Measurements from ENCODE around the gene UGT1A3. TPM values are rescaled to one million over a fixed set of nuclear protein-coding genes. Genes with fewer than 3 reads are reported as not detected.

The UGT1A3 gene
- total and polyA plus RNA-seq, 2 experiments from 2014 or later = not detected

GRCh38 chr2:233791151-233791882, 62.5 kb downstream of the UGT1A3 start:
- no peaks in the 10 kb centered on the region for H4K20me1 ChIP-seq (ENCODE audit: insufficient read depth)
- no peak overlapping the region for H2AFZ ChIP-seq
- H3K4me1 ChIP-seq (ENCODE audit: insufficient read depth) = no peaks in the 10 kb centered on the region
- no peak overlapping the region for H3K9ac ChIP-seq
- no peaks in the 10 kb centered on the region for H3K36me3 ChIP-seq (ENCODE audit: low read depth)
- no peak overlapping the region for H3K4me2 ChIP-seq (ENCODE audit: unreplicated experiment)
- no peaks in the 10 kb centered on the region for H3K9me2 ChIP-seq (ENCODE audit: insufficient read depth)
- no peaks in the 10 kb centered on the region for H3K9me3 ChIP-seq (ENCODE audit: low read depth)
- no peak for TF ChIP-seq EZH2phosphoT487 (IDR thresholded peaks at IDR 0.05; ENCODE audit: insufficient read depth, low read depth)
- TF ChIP-seq EZH2 (IDR thresholded peaks at IDR 0.05; ENCODE audit: insufficient read depth, poor library complexity, severe bottlenecking) = no peak
- DNase-seq = no peak
- H3K4me3 ChIP-seq = no peak overlapping the region
- H3K79me2 ChIP-seq (ENCODE audit: insufficient read depth) = no peaks in the 10 kb centered on the region
- peaks cover 25% of the 10 kb centered on the region; the same call in 1 of the 2 replicates for H3K27me3 ChIP-seq (replicated peaks; ENCODE audit: insufficient read depth)
- 47 to 49% methylated on average over 18 of the region's 18 CpGs for WGBS, 2 experiments (ENCODE audit: low coverage in 1 of 2, low lambda C conversion rate in 2 of 2, missing lambda C conversion rate in 2 of 2)
- in situ Hi-C loops (cut with MboI) = no loop called here
- no peak overlapping the region for H3K27ac ChIP-seq
- H3F3A ChIP-seq (ENCODE audit: insufficient read depth) = no peaks in the 10 kb centered on the region

DNA sequence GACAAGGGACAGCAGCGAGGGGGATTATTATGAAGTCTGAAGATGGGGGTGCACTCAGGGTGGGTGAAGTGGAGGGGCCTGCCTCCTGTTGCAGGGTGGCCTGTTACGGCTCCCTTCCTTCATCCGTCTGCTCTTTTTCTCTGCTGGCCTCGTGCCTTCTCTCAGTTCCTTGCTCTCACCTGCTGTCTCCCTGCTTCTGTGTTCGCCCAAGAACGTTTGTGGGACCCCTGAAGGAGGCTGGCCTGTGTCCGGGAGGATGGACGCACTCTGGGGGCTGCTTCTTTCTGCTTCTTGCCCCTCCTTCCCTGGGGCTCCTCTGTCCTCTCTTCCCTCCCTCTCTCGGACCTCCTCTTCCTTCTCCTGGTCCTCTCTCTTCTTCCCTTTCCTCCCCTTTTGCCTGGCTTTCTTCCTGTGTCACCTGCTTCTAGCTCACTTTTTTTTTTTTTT, 63.1 kb downstream of the UGT1A3 start:
- Histone ChIP-seq H3K9me2 (ENCODE audit: insufficient read depth) (no peaks in the 10 kb centered on the region), H3K9ac (no peak overlapping the region), H2AFZ (no peak overlapping the region), H3K4me1 (ENCODE audit: insufficient read depth) (no peaks in the 10 kb centered on the region), H3K4me2 (ENCODE audit: unreplicated experiment) (no peak overlapping the region), H3K79me2 (ENCODE audit: insufficient read depth) (no peaks in the 10 kb centered on the region), H3K27me3 (replicated peaks; ENCODE audit: insufficient read depth) (peaks cover 25% of the 10 kb centered on the region; the same call in 1 of the 2 replicates), H3K9me3 (ENCODE audit: low read depth) (no peaks in the 10 kb centered on the region), H4K20me1 (ENCODE audit: insufficient read depth) (no peaks in the 10 kb centered on the region), H3K27ac (no peak overlapping the region), H3K36me3 (ENCODE audit: low read depth) (no peaks in the 10 kb centered on the region), H3F3A (ENCODE audit: insufficient read depth) (no peaks in the 10 kb centered on the region), H3K4me3 (no peak overlapping the region)
- no peak for DNase-seq
- TF ChIP-seq EZH2phosphoT487 (IDR thresholded peaks at IDR 0.05; ENCODE audit: insufficient read depth, low read depth) (no peak), EZH2 (IDR thresholded peaks at IDR 0.05; ENCODE audit: insufficient read depth, poor library complexity, severe bottlenecking) (no peak)
- in situ Hi-C loops (cut with MboI) = no loop called here
- WGBS, 2 experiments (ENCODE audit: low coverage in 1 of 2, low lambda C conversion rate in 2 of 2, missing lambda C conversion rate in 2 of 2) = 51 to 59% methylated on average over 8 to 9 of the region's 9 CpGs

- in situ Hi-C loops (cut with MboI) = no loop called here
- Histone ChIP-seq H2AFZ (no peak overlapping the region), H3K9ac (no peak overlapping the region), H3K4me3 (no peak overlapping the region), H3K4me1 (ENCODE audit: insufficient read depth) (no peaks in the 10 kb centered on the region), H3K9me3 (ENCODE audit: low read depth) (no peaks in the 10 kb centered on the region), H4K20me1 (ENCODE audit: insufficient read depth) (no peaks in the 10 kb centered on the region), H3K79me2 (ENCODE audit: insufficient read depth) (no peaks in the 10 kb centered on the region), H3K27ac (no peak overlapping the region), H3K4me2 (ENCODE audit: unreplicated experiment) (no peak overlapping the region), H3K27me3 (replicated peaks; ENCODE audit: insufficient read depth) (peaks cover 25% of the 10 kb centered on the region; the same call in 1 of the 2 replicates), H3K9me2 (ENCODE audit: insufficient read depth) (no peaks in the 10 kb centered on the region), H3K36me3 (ENCODE audit: low read depth) (no peaks in the 10 kb centered on the region), H3F3A (ENCODE audit: insufficient read depth) (no peaks in the 10 kb centered on the region)
- WGBS, 2 experiments (ENCODE audit: low coverage in 1 of 2, low lambda C conversion rate in 2 of 2, missing lambda C conversion rate in 2 of 2) = 53 to 55% methylated on average over 7 of the region's 7 CpGs
- TF ChIP-seq EZH2phosphoT487 (IDR thresholded peaks at IDR 0.05; ENCODE audit: insufficient read depth, low read depth) = no peak
- TF ChIP-seq EZH2 (IDR thresholded peaks at IDR 0.05; ENCODE audit: insufficient read depth, poor library complexity, severe bottlenecking) = no peak
- no peak for DNase-seq
Measured at GRCh38 chr2:233792720-233793119, 63.9 kb downstream of the UGT1A3 start.

- in situ Hi-C loops (cut with MboI) = no loop called here
- H3K9ac ChIP-seq = no peak overlapping the region
- no peak for DNase-seq
- H3K9me2 ChIP-seq (ENCODE audit: insufficient read depth) = no peaks in the 10 kb centered on the region
- no peak for TF ChIP-seq EZH2 (IDR thresholded peaks at IDR 0.05; ENCODE audit: insufficient read depth, poor library complexity, severe bottlenecking)
- TF ChIP-seq EZH2phosphoT487 (IDR thresholded peaks at IDR 0.05; ENCODE audit: insufficient read depth, low read depth) = no peak
- no peaks in the 10 kb centered on the region for H3K79me2 ChIP-seq (ENCODE audit: insufficient read depth)
- H3K4me1 ChIP-seq (ENCODE audit: insufficient read depth) = no peaks in the 10 kb centered on the region
- WGBS, 2 experiments (ENCODE audit: low coverage in 1 of 2, low lambda C conversion rate in 2 of 2, missing lambda C conversion rate in 2 of 2) = 11 to 13% methylated on average over 18 of the region's 18 CpGs
- no peaks in the 10 kb centered on the region for H3K9me3 ChIP-seq (ENCODE audit: low read depth)
- no peaks in the 10 kb centered on the region for H3K36me3 ChIP-seq (ENCODE audit: low read depth)
- H4K20me1 ChIP-seq (ENCODE audit: insufficient read depth) = no peaks in the 10 kb centered on the region
- H3K4me2 ChIP-seq (ENCODE audit: unreplicated experiment) = no peak overlapping the region
- H3F3A ChIP-seq (ENCODE audit: insufficient read depth) = no peaks in the 10 kb centered on the region
- H3K4me3 ChIP-seq = no peak overlapping the region
- peaks cover 25% of the 10 kb centered on the region; the same call in 1 of the 2 replicates for H3K27me3 ChIP-seq (replicated peaks; ENCODE audit: insufficient read depth)
- no peak overlapping the region for H3K27ac ChIP-seq
- no peak overlapping the region for H2AFZ ChIP-seq
Measured at GRCh38 chr2:233793465-233794127, 64.8 kb downstream of the UGT1A3 start.
